ENCODE results near the gene APLF. TPM values are rescaled to one million over a fixed set of nuclear protein-coding genes. Genes with fewer than 3 reads are reported as not detected.
A peak's percentile ranks its signal among the peaks of the same experiment; 100 is the strongest.

APLF gene
- polyA plus RNA-seq, 2 of the 4 experiments (the other 2 are of a cell fraction): 1.5 to 2.8 TPM

DNA sequence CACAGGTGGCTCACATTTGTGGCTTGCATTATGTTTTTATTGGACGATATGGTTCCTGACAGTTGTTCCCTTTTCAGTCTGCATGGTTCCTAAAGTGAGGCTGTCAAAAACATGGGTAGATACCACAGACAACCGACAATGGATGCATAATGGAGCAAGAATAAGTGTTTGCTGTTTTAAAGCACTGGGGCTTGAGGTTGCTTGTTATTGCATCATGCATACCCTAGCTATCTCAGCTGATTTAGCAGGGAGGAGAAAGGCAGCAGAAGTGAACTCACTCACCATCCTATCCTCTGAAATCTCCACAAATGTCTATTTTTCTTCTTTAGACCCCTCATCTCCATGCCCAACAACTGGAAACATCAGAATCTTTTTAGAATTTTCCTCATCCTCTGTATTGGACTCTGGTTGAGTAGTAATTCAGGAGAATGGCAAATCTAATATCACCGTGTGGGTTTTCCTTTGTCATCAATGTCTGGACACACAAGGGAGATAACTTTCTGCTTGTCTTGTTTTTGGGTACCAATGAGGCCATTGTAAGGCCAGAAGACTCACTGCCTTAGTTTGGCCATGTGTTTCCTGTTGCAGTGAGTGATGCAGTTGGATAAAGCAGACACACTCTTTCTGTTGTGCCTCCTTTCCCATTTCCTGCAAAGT lies 47.0 kb upstream of the APLF start:
- WGBS (ENCODE audit: missing lambda C conversion rate): 50% methylated on average over 3 of the region's 3 CpGs
- CTCF ChIA-PET: interaction anchor here (1.2 kb wide), 1 partner anchor 21 kb away, joined by 4 read pairs; no protein-coding TSS in a partner anchor
- no peak for FAIRE-seq
- TF ChIP-seq NPAS2 (CRISPR knock-in tag; IDR thresholded peaks at IDR 0.05; ENCODE audit: borderline replicate concordance) (no peak), KDM5A (IDR thresholded peaks at IDR 0.05) (no peak), EHF (CRISPR knock-in tag; IDR thresholded peaks at IDR 0.05) (no peak), CEBPB (IDR thresholded peaks at IDR 0.05) (peak in 1 of 2 experiments; percentile 51; a peak in 1 of 4 replicates), ZC3H11A (IDR thresholded peaks at IDR 0.05) (no peak), HES2 (IDR thresholded peaks at IDR 0.05) (0 out of 2 replicates have a peak, but pooled peaks have one; percentile 12)
- TF ChIP-seq, protein P1, sequence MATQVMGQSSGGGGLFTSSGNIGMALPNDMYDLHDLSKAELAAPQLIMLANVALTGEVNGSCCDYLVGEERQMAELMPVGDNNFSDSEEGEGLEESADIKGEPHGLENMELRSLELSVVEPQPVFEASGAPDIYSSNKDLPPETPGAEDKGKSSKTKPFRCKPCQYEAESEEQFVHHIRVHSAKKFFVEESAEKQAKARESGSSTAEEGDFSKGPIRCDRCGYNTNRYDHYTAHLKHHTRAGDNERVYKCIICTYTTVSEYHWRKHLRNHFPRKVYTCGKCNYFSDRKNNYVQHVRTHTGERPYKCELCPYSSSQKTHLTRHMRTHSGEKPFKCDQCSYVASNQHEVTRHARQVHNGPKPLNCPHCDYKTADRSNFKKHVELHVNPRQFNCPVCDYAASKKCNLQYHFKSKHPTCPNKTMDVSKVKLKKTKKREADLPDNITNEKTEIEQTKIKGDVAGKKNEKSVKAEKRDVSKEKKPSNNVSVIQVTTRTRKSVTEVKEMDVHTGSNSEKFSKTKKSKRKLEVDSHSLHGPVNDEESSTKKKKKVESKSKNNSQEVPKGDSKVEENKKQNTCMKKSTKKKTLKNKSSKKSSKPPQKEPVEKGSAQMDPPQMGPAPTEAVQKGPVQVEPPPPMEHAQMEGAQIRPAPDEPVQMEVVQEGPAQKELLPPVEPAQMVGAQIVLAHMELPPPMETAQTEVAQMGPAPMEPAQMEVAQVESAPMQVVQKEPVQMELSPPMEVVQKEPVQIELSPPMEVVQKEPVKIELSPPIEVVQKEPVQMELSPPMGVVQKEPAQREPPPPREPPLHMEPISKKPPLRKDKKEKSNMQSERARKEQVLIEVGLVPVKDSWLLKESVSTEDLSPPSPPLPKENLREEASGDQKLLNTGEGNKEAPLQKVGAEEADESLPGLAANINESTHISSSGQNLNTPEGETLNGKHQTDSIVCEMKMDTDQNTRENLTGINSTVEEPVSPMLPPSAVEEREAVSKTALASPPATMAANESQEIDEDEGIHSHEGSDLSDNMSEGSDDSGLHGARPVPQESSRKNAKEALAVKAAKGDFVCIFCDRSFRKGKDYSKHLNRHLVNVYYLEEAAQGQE (IDR thresholded peaks at IDR 0.05): no peak
- Histone ChIP-seq H3K4me3 (no peak overlapping the region), H3K4me2 (no peak overlapping the region), H3K27ac (peak overlapping the region; percentile 3; a peak in 1 of 6 replicates), H3K9me3 (no peaks in the 10 kb centered on the region), H3K4me1 (no peaks in the 10 kb centered on the region; the same call in 2 of the 3 replicates)
- POLR2A ChIA-PET: no interaction called here
- no peak for ATAC-seq
- DNase-seq (ENCODE audit: low read depth in 1 of 2, low spot score in 1 of 2): no peak

DNA sequence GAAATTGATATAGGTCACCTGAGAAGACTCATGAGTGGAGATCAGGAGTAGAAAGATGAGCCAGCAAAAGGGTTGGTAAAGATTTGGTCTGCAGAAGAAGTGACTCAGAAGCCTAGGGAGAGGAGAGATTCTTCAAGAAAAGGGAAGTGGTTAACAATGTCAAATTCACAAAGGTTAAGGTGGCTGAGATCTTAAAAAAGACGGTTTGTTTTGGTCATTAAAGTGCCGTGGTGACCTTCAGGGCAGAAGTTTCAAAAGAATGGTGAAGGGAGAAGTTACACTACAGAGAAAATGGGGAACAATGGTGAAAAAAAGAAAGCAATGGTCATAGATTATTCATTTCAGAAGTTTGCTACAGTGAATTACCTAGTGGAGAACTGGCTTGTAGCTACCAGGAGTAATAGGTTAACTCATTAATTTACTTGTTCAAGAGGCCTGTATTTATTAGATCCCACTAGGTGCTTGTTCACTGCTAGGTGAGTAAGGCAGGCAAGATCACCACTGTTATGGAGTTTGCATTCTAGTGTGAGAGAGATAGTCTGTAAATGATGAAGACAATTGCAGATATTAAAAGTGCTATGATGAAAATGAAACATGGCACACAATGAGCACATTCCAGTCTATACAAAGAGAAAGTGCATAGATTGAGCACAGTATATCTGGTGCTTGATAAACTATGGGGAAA lies 43.3 kb upstream of the APLF start:
- Histone ChIP-seq H3K4me1 (peaks cover 16% of the 10 kb centered on the region; the same call in 2 of the 3 replicates), H3K9me3 (no peaks in the 10 kb centered on the region), H3K27ac (no peak overlapping the region), H3K4me2 (no peak overlapping the region), H3K4me3 (no peak overlapping the region)
- DNase-seq (ENCODE audit: low read depth in 1 of 2, low spot score in 1 of 2): no peak
- 4% methylated on average over 2 of the region's 2 CpGs for WGBS (ENCODE audit: missing lambda C conversion rate)
- ATAC-seq: no peak
- TF ChIP-seq HEYL (CRISPR knock-in tag; IDR thresholded peaks at IDR 0.05): no peak
- TF ChIP-seq NPAS2 (CRISPR knock-in tag; IDR thresholded peaks at IDR 0.05; ENCODE audit: borderline replicate concordance): no peak
- TF ChIP-seq, protein P2, sequence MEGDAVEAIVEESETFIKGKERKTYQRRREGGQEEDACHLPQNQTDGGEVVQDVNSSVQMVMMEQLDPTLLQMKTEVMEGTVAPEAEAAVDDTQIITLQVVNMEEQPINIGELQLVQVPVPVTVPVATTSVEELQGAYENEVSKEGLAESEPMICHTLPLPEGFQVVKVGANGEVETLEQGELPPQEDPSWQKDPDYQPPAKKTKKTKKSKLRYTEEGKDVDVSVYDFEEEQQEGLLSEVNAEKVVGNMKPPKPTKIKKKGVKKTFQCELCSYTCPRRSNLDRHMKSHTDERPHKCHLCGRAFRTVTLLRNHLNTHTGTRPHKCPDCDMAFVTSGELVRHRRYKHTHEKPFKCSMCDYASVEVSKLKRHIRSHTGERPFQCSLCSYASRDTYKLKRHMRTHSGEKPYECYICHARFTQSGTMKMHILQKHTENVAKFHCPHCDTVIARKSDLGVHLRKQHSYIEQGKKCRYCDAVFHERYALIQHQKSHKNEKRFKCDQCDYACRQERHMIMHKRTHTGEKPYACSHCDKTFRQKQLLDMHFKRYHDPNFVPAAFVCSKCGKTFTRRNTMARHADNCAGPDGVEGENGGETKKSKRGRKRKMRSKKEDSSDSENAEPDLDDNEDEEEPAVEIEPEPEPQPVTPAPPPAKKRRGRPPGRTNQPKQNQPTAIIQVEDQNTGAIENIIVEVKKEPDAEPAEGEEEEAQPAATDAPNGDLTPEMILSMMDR (IDR thresholded peaks at IDR 0.05): no peak
- no peak for TF ChIP-seq ZFP36 (IDR thresholded peaks at IDR 0.05; ENCODE audit: borderline replicate concordance, partially characterized antibody)
- TF ChIP-seq TP53 (CRISPR knock-in tag; IDR thresholded peaks at IDR 0.05): no peak
- no peak for TF ChIP-seq RARB (CRISPR knock-in tag; IDR thresholded peaks at IDR 0.05)
- TF ChIP-seq BCL3 (IDR thresholded peaks at IDR 0.05): no peak
- ChIA-PET POLR2A (no interaction called here), CTCF (interaction anchor here (1.6 kb wide), 1 partner anchor 17 kb away, joined by 5 read pairs; no protein-coding TSS in a partner anchor)
- no peak for FAIRE-seq

All from A549 (cell line).